Mucosa of gallbladder (tissue), 1 donor: ENCODE measurements around the gene GALNT10. TPM values are rescaled to one million over a fixed set of nuclear protein-coding genes. Genes with fewer than 3 reads are reported as not detected.
"Not testable (repeated sequence)": the region's sequence is repeated elsewhere in the genome, so short reads cannot be mapped to it uniquely, and the experiment has no call there.

Source experiments
- DNase-seq: peaks from one replicate; pipeline ENCODE4 v3.0.0-alpha.2; 2020; ENCODE audit warnings: low spot score
- total RNA-seq: library from RNA; stranded (reverse); gene quantifications from one replicate; pipeline ENCODE4 v1.2.1, GENCODE V29; 2021
- donor health status: DM: no; HTN: no; CAD: no.

Gene GALNT10, protein sequence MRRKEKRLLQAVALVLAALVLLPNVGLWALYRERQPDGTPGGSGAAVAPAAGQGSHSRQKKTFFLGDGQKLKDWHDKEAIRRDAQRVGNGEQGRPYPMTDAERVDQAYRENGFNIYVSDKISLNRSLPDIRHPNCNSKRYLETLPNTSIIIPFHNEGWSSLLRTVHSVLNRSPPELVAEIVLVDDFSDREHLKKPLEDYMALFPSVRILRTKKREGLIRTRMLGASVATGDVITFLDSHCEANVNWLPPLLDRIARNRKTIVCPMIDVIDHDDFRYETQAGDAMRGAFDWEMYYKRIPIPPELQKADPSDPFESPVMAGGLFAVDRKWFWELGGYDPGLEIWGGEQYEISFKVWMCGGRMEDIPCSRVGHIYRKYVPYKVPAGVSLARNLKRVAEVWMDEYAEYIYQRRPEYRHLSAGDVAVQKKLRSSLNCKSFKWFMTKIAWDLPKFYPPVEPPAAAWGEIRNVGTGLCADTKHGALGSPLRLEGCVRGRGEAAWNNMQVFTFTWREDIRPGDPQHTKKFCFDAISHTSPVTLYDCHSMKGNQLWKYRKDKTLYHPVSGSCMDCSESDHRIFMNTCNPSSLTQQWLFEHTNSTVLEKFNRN
- 50.8 TPM for total RNA-seq

DNA sequence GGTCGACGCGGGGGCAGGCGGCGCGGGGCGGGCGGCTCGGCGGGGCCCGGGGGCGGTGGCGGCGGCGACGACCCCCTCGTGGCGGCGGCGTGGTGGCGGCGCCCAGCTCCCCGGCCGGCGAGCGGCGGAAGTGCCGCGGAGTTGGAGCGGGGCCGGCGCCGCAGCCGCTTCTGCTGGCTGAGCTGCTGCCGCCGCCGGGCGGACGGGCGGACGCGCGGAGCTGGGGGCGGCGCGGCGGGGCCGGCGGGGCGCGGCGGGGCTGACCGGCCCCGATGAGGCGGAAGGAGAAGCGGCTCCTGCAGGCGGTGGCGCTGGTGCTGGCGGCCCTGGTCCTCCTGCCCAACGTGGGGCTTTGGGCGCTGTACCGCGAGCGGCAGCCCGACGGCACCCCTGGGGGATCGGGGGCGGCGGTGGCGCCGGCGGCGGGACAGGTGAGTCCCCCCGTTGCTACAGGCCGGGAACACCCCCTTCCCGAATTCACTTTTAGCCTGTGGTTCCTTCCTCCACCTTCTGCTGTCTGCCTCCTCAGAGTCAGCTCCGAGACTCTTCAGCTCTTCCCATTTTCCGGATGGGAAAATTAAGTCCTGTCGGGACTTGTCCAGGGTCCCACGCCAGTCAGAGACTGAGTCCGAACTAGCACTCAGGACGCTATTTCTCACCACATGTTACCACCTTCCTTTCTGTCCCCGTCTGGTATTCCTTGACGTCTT, at the start of gene GALNT10:
TSS of gene GALNT10 (plus strand) at position 139 of the 710 bp plus-strand sequence. CDS start at position 273, 134 bp downstream.
- DNase-seq: peak; percentile 57

DNA sequence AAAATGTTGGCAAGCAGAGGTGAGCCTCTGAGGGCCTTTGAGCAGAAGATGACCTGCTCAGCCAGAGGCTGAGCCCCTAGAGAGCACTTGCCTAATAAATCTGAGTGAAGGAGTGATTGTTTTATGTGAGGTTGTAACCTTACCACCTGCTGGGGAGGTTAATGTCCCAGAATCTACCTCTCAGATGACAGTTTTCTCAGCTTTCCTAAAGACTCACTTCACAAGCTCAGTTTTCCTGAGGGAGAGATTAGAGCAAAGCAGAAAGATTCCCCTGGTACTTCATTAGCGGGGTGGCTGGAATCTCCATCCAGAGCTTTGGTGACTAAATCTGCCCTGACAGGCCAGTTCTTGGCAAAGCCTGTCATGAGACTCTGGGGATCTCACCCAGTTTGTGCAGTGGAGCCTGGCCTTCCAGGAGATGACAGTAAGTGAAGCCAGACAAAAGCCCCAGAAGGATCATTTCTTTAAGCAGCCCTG, 48.8 kb upstream of the GALNT10 start:
- DNase-seq: no peak

DNA sequence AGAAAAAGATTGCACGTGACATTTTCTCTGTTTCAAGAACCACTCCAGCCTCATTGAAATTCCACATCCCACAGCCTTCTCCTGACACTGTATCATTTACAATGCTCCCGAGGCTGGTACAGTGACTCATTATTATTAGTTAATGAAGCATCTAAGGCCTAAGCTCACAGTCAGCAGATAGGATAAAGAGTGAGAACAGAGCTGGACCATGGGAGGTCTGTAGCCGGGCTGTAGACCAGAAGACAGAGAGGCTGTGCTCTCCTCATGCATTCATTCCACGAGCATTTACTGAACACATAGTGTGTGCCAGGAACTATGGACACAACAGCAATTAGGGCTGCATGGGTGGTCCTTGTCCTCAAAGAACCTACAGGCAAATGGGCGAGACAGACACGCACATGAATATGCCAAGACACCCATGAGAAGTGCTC, 47.3 kb upstream of the GALNT10 start:
- no peak for DNase-seq

DNA sequence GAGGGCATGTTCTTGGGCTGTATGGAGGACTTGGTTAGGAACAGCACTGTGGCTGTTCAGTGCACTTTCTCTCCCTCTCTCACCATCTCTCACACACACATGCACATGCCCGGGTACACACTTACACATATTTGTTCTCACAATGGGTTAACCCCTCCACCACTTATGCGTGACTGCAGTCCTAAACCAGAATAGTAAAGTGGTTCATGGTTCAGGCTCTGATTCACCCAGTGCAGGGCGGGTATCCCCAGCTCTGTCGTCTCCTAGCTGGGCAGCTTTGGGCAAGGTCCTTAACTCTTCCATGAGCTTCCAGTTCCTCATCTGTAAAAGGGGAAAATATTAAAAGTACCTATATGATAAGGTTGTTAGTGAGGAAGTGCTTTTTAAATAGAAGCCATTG, 45.3 kb upstream of the GALNT10 start:
- DNase-seq: no peak

DNA sequence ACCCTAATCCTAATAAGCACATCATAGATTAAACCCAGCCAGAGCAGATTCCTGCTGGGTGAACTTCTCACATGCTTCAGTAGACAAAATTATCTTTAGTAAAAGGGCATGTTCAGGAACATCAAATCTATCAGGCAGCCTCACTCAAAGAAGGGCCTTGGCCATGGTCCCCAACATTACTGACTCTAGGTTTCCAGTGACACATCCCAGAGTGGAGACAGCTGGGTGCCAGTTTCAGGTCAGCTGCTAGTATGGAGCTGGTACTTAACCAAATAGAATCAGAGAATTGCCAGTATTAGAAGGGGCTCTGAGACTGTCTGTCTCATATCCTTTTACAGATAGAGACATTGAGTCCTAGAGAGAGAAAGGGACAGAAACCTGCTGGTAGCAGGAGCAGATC, 44.1 kb upstream of the GALNT10 start:
- no peak for DNase-seq

DNA sequence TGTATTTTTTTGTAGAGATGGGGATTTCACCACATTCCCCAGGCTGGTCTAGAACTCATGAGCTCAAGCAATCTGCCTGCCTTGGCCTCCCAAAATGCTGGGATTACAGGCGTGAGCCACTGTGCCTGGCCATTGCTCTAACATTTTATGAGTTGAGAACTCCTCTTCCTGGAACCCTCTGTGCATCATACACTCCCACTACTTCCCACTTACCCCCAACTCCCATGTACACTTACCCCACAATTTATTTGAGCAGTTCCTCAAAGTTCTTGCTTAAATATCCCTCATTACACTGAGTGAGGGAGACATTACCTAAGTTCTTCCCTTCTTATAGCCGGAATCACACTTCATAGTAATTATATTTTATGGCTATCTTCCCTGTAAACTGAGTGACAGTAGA, 42.9 kb upstream of the GALNT10 start:
- DNase-seq: no peak

DNA sequence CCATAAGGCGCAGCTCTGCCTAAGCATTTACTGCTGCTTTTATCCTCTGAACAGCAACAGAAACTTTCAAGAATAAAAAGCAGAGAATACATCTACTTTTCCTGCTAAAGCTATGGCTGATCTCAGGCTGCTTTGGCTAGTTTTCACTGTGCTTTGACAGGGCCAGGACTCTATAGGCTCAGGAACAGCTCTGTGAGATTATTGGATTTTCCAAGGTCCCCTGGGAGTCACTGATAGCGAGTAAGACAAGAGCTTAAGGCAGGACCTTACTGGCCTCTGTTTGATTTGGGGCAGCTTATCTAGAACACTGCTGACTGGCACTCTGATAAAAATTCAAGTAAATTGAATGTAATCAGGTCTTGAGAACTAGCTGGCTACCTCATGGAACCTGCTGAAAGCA, 40.1 kb upstream of the GALNT10 start:
- DNase-seq: not testable (repeated sequence)

DNA sequence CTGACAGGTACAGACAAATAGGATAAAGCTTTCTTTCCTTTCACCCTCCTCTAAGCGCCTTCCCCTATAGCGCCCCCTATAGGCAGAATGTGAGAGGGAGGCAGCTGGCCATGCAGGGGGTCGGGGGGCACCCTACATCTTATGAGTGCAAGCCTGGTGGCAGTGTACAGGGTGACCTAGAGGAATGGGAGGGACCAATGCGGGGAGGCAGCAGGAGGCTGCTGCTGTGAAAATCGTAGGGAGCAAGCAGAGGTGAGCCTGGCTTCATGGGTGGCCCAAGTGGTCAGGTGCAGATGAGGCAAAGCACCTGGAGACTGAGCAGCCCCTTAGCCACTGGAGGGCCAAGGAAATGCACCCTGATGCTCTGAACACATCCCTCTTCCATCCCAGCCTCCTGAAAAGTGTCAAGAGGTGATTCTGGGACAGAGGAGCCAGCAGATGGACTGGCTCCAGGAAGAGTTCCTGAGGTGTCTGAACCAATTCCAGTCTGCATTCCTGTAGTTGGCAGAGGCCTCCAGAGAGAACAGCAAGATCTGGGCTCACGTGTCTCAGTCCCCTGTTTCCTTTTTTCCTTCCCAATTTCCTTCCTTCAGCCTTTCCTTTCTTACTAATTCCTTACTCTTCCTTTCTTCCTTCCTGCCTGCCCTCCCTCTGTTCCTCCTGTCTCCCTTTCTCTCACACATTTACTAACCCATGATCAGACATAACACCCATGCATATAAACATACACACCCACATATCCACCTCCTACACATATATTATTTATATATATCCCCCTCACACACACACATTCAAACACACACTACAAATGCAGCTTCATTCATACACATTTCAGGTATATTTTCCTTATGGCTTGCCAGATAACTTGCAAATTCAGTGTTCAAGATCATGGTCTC, 32.8 kb upstream of the GALNT10 start:
- no peak for DNase-seq

DNA sequence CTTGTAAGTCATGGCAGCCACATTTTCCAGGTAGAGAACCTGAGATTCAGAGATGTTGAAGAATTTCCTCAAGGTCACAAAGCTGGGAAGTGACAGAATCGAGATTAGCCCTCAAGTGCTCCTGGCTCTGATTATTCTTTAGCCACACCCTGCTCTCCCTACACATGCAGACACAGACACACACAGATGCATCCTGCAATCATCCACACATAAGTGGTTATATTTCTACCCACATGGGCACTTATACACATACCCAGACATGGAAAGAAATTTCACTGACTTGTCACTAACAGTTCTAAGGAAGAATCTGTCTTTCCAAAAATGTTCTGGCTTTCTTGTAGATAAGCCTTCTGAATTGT, 32.2 kb upstream of the GALNT10 start:
- no peak for DNase-seq

DNA sequence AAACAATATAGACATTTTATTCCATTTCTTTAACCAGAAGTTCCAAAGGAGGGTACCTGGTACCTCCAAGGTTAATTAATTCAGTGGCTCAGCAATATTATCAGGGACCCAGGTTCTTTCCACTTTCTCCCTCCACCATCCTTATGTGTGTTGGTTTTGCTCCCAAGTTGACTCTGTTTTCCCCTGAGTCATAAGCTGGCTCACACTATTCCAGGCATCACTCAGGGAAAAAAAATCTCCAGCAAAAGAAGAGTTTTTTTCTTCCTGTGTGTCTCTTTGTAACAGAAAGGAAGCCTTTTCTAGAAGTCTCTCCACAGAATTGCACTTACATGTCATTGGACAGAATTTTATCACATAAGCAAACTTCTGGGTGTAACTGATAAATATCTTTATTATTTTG, 31.2 kb upstream of the GALNT10 start:
- DNase-seq: no peak

DNA sequence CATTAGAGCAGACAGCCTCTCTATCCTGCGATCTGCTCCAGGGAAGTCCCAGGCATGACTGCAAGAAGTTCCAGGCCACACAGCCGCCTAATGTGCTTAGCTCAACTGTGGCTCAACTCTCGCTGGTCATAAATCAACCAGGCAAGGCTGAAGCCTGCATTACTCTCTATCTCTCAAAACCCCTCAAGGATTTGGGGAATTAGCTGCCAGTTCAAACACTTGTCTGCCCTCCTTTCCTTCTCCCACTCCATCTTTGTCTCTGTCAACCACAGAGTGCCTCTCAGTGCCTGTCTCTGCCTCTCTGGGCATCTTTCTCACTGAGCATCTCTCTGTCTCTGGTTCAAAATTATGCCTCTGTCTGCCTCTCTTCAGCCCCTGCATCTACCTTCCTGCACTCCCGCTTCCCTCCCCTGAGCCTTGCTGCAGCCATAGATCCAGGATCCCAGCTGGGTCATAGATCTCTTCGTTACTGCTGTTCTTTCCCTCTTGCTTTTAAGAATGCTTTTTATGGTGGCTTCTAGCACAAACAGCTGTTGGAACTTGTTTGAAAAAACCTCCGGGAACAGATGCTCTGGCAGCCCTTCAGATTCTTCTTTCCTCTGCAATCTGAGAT, 27.9 kb upstream of the GALNT10 start:
- DNase-seq: no peak

DNA sequence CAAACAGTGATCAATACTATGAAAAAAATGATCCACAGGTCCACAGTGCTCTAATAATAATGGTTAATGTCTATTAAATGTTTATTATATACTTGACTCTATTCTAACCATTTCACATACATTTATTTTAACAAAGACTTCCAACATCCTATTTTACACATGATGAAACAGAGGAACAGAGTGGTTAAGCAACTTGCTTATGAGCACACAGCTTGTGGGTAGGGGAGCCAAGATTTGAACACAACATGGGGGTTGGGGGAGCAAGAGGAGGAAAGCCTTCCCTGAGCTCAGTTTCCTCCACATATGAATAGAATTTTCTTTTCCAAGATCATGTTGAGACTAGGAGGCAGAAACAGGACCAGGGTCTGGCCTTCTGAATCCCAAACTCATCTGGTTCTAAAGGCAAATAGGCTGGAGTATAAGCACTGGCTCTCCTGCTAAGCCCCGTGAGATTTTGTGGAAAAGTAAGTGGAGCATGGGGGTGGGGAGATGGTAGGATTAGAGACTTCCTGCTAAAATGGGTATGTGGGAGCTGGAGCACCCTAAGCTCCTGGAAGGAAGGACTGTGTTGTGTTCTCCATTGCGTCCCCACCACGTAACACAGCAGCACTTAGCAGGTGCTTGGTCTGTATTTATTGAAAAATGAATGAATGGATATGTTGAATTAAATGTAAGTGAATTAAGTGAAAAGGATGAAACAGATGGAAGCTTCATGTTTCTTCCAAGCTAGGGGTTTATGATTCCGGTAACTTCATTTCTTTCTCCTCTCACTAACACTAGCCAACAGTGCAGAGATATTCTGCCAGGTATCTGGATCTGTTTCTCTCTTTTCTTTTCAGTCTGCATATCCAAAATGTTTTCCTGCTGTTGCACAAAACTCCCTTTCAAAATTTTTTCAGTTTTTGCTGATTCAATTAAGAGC, 26.9 kb upstream of the GALNT10 start:
- DNase-seq: no peak

DNA sequence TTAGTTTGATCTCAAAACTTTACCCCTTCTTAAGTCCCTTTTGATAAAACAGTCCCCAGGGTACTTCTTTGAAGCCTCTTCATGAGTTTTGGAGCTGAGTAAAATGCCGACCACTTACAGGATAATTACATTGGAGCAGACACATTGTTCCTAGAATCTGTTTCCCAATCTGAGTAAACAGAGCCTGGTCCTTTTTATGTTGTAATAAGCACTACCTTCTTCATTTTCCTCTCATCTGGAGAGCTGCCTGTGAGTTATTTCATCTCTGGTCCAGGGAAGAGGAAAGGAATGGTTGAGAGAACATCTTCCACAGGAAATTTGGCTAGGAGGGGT, 26.3 kb upstream of the GALNT10 start:
- DNase-seq: no peak

DNA sequence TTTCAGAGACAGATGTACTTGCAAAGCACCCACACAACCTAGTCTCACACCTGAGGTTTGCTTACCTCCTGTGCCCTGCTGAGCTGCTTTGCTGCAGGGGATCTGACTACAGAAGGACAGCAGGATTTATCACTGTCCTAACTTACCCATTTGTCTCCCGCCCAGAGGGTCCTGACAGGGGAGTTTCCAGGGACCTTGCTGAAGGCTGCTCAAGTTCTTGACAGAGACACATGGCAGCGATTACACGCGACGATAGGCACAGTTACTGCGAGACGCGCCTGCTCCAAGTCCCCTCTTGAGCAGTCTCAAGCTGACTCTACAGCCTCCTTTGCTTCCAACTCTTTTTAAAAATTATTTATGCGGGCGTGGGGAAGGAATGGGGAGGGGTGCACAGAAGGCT, 24.6 kb upstream of the GALNT10 start:
- no peak for DNase-seq

DNA sequence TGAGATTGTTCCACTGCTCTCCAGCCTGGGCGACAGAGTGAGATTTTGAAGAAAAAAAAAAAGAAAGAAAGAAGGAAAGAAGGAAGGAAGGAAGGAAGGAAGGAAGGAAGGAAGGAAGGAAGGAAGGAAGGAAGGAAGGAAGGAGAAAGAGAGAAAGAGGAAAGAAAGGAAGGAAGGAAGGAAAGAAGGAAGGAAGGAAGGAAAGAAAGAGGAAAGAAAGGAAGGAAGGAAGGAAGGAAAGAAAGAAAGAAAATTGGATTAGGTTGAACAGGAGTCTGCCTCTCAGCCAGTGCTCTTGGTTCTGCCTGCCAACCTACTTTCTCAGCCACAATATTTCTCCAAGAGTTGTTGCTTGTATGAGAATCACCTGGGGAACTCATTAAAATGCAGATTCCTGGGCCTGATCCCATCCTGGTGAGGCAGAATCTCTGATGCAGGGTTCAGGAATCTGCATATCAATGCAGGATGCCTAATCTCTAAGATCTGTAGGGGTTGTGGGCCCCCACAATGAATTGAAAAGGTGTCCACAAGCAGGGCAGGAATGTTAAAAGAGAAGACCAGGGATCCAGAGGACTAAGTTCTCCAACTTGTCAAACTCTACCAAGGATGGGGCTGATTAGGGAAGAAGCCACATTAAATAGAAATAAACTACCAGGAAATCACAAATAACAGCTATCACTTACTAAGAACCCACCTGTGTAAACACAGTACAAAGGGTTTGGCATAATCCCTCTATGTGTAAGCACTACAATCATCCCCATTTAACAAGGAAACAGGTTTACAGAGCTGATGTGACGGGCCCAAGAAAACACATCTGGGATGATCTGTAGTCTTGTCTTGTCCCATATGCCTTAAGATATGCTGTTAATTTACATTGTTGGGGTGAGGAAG, 23.4 kb upstream of the GALNT10 start:
- DNase-seq: no peak

DNA sequence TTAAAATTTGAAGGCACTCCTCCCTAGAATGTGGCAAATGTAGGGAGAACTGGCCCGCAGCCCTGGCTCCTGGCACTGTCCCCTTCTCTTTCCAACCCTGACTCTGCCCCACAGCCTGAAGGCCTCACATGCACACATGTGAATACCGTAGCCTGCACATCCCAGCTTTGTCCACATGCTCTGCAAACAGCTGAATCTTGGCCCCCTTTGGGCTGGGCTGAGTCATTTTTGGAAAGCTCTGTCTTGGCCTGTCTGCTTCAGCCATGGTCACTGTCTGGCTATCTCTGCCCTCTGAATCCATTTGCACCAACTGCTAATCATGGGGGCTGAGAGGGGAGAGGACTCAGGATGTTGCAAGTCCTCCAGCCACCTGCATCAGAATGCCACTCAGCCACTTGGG, 22.1 kb upstream of the GALNT10 start:
- DNase-seq: no peak

DNA sequence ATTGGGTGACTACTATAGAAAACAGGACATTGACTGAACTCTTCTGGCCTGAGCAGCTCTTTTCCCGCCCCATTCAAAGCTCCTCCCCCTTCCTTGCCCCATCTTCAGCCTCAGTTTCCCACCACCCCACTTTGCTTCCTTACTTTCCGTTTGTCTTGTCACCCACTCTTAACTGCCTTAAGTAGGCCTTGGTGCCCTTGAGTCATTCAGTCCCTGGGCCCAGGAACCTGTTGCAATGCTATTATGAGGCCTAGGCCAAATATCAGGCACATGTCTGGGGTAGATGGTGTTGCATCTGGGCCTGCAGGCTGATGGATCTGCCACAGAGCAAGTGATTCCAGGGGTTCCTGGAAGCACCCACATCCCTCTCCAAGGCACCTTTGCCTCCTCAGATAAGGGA, 17.7 kb upstream of the GALNT10 start:
- DNase-seq: no peak

DNA sequence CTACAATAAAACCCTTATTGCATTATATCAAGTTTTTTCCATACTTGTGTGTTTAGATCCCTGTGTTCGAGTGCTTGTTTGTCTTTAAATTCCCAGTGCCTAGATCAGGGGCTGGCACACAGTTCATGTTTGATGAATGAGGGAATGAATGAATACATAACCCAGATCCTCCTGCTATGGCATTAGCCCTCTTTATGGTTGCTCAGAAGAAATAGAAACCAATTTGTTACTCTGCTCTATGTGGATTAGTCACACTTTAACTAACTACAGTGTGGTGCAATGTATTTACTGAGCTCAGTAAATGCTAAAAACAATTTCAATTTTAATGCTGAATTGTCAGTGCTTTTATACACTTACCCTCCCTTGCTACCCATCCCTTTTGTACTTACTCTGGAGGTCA, 16.4 kb upstream of the GALNT10 start:
- DNase-seq: no peak

DNA sequence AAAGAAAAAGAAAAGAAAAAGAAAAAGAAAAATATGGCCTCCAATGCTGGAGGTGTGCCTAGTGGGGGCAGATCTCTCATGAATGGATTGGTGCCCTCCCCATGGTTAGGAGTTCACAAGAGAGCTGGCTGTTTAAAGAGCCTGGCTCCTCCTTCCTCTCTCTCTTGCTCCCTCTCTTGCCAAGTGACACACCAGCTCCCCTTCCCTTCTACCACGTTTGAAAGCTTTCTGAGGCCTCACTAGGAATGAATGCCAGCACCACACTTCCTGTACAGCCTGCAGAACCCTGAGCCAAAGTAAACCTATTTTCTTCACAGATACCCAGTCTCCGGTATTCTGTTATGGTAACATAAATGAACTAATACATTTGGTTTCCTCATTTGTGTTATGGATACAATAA, 14.4 kb upstream of the GALNT10 start:
- no peak for DNase-seq
